HG02588 (cell line): ENCODE data around the gene DGKH.
"Not testable (repeated sequence)": the region's sequence is repeated elsewhere in the genome, so short reads cannot be mapped to it uniquely, and the experiment has no call there.

Source experiments
- ATAC-seq: cut with Tn5 transposase; IDR thresholded peaks from one replicate; pipeline ENCODE4 v1.9.1; 2021; ENCODE audit warnings: mild to moderate bottlenecking, moderate library complexity; ENCODE audit not compliant: unreplicated experiment

The DGKH gene

DNA sequence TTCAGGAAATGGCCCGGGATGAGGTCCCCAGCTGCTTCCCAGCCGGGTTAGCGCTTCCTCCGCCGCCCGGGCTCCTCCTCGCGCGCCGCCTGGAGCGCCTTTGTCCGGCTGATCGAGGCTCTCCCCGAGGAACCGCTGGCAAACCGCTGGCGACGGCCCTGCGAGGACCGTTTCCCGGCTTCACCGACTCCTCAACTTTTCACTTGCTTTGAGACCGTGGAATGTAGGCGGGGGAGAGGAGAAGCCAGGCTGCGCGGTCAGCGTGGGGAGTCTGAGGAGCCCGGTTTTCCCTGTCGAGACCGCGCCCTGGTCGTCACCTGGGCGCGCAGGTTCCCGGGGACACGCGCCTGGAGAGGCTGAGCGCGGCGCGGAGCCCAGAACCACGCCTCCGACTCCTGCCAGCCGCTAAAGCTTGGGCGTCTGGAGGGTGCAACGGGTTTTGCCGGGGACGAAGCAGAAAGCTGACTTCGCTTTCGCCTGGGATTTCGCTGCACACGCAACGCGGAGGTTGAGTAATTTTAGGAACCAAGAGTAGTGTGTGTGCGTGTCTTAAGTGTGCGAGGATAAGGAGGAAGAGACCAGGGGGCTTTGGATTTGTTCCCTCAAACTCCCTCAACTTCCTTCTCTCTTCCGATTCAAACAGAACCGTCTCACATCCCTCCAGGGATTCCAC is 7.3 kb upstream of the DGKH start:
- peak; percentile 27 for ATAC-seq

DNA sequence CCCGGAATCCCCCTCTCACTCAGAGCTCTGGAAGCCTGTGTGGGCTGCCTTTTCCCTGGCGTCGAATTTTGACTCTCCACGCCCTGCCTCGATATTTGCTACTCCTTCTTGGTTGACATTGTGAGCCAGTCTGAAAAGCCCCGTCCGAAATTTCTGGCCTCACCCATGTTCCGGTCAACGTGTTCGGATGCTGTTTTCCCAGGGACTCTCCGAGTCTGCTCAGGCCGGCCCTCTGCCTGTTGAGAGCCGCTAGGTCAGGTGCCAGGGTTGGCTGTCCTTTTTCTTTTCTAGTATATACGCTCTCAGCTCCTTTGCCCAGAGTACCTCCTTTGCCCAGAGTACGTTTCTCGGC is 6.8 kb upstream of the DGKH start:
- no peak for ATAC-seq

DNA sequence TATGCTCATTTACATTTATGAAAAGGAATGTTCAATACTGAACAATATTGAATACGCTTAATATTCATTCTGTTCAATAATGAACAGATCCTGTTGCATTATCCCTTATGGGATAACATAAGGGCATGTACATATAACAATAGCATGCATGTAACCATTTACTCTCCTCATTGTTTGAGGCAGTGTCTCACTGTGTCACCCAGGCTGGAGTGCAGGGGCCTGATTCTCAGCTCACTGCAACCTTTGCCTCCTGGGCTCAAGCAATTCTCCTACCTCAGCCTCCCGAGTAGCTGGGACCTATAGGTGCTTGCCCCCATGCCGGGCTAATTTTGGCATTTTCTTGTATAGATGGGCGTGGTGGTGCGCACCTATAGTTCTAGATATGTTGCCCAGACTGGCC is 4.8 kb upstream of the DGKH start:
- no peak for ATAC-seq

DNA sequence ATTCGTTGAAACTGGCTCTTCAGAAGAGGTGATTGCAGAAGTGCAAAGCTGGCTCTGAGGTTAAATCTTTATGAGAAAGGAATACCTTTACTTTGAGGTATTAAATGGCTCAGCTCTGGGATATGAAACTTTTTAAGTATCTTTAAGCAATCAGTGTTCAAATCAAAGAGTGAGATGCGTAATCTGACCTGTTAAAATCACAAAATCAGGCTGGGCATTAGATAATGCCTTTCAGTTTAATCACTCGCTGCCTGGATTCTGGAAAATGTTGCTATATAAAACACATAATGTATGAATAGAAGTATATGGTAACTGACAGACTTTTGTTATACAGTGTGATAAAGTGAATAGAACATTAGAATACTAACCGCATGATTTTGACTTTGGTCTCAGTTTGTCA is 2.0 kb upstream of the DGKH start:
- ATAC-seq = no peak

DNA sequence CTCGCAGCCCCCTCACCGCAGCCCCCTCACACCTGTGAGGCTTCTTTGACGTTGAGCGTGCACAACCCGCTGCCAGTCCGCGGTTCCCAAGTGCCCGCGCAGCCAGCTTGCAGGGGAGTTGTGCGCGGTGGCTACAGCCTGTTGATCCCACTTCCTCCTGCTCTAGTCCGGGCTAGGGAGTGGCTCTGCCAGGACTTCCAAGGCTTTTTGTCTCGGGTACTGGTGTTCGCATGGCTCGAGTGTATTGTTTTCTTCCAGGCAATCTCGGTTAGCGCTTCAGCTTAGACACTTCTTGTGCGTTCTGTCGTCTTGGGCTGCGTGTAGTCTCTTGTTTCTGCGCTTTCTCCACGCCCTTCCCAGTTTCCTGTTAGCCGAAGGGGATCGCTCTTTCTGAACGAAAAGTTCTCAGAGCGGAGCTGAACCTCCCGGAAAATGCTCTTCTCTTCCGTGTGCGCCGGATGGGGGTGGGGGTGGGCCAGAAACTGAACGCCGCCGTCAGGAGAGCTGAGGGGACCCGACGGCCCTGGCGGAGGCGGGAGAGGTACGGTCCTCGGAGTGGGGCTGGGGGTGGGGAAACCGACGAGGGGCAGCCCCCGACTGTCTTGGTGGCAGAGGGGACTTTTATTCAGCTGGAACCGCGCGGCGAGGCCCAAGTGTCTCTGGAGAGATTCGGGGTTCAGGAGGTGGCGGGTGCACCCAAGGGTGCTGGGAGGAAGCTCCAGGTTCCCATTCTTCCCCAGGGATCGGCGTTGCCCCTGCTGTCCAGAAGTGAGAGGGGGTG is 697 bp upstream of the DGKH start:
- no peak for ATAC-seq

GRCh38 chr13:42048684-42049453 is 421 bp downstream of the DGKH start:
- ATAC-seq = peak; percentile 47

- no peak for ATAC-seq
Observed at GRCh38 chr13:42049454-42049813, 986 bp downstream of the DGKH start.

DNA sequence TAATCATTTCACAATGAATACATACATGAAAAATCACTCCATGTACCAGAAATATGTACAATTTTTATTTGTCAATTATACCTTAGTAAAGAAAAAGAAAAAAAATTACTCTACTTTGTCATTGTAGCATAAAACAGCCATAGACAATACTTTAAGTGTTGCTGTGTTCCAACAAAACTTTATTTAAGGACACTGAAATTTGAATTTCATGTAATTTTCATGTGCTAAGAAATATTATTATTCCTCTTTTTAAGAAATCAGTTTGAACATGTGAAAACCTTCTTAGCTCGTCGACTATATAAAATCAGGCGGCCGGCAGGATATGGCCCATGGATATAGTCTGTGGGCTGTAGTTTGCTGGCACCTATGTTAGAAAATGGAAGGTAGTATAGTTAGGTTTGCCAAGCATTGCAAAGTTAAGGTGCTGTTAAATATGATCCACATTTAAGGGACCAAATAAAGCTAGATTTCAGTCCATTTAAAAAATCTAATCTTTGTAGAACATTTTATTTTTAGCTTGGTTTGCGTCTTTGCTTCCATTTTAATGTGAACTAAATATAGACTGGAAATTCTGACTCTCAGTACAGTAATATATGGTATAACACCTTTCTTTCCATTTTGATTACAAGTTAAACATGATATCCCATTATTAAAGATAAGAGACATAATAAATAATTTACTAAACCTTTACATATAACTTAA is 6.5 kb downstream of the DGKH start:
- ATAC-seq = no peak

DNA sequence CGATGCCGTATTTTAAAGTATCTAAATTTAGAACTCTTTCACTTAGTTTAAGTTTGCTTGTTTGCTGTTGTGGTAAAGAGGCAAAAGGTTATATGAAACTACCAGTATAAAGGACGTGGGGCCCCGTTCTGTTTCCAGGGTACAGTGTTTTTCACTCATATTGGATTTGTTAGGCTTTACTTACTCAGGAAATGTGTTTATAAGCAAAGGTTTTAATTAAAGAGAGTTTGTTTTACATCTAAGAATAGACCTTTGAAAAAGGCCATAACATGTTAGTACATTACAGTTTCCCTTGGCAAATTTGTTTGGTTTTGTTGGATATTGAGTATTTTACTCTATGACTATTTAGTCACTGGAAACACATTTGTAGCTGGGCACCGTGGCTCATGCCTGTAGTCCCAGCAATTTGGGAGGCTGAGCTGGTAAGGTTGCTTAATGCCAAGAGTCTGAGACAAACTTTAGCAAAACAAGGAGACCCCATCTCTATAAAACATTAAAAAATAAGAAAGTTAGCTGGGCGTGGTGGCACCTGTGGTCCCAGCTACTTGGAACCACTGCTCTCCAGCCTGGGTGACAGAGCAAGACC is 7.1 kb downstream of the DGKH start:
- ATAC-seq = no peak

- no peak for ATAC-seq
Observed at GRCh38 chr13:42056146-42056545, 7.7 kb downstream of the DGKH start.

GRCh38 chr13:42056583-42056982 is 8.1 kb downstream of the DGKH start:
- ATAC-seq = no peak

DNA sequence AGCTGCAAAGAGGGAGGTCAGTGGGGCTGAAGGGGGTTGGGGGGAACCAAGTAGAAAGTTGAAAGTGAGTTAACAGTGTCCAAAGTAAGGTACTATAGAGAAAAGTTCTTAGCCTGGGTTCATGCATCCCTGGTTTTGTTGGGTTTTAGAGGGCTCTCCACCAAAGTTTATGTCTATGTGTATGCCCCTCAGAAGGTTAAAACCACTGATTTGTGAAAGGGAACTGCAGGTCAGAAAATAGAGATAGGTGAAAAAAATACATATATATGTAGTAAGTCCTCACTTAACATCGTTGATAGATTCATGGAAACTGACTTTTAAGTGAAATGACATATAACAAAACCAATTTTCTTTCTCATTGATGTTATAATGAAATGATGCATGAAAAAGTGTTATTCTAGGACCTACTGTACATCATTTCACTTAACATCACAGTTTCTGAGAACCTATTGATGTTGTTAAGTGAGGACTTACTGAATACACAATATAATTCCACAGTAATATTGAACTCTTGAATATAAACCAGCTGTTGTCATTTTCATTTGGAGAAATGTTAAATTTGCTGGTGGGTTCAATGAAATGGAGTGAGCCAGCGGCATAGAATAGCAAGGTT is 9.6 kb downstream of the DGKH start:
- ATAC-seq = no peak

DNA sequence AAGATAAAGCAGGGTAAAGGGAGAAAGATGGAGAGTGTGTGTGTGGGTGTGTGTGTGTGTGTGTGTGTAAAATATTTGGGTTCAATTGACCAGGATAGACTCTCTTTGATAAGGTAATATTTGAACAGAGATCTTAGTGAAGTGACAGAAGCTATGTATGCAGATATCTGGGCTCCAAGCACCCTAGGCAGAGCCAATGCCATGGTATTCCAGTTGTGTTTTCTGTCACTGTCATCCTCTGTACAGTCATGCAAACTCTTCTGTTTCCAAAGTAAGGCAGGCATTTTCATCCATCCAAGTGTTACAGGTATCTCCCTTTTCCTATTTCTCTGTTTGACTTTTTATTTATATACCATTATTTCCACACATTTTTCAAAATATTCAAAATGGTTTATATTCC is 13.5 kb downstream of the DGKH start:
- no peak for ATAC-seq

- ATAC-seq = no peak
Observed at GRCh38 chr13:42063105-42063504, 14.7 kb downstream of the DGKH start.

DNA sequence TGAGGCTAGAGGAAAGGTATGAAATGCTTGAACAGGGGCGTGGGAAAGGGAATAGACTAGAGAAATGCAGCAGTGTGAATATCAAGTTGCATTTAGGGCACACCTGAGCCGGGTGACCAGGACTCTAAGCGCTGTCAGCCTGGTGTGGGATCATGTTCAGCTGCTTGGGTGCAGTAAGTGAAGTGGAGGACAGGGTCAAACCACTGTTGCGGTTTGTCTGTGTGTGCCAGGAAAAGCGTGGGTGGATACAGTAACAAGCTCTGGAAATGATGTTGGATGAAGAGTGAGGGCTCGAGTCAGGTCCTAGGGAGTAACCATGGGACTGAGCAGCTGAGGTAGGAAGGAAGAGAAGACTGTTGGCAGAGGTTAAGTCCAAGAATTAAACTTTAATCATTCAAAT is 15.8 kb downstream of the DGKH start:
- no peak for ATAC-seq

DNA sequence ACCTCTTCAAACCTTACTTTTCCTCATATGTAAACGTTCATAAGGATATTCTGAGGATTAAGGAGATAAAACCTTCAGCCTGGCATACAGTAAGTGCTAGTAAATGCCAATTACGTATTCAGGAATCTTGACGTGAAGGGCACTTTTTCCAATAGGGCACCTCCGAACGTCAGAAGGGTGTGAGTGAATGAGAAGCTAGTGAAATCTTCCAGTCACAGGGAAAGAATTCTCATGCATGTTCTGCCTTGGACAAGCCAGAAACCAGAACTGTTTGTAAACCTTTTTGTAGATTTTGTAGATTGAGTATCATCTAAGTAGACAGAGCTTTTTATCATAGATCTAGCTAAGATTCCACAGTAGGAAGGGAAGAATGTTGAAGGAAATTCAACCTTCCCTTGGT is 16.5 kb downstream of the DGKH start:
- no peak for ATAC-seq

- ATAC-seq = no peak
Observed at GRCh38 chr13:42065414-42065813, 17.0 kb downstream of the DGKH start.

DNA sequence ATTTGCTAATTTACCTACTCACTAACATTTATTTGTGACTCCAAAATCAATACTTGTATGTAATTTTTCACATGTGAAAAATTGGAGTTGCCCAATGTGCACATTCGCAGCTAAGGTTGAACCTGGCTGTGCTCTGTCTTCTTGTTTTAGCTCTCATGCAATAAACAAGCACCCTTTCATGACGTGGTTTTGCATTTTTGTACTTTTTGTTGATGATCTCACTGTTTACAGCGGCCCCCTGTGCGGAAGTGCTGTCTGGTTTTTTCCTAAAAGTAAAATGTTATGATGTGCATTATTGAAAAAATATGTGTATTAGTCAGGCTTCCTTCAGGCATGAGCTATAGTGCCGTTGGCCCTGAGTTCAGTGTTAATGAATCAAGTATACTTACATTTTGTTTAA is 18.1 kb downstream of the DGKH start:
- ATAC-seq = no peak

- ATAC-seq = no peak
Observed at GRCh38 chr13:42068886-42069285, 20.4 kb downstream of the DGKH start.

- ATAC-seq = not testable (repeated sequence)
Observed at GRCh38 chr13:42070599-42070998, 22.2 kb downstream of the DGKH start.

- ATAC-seq = not testable (repeated sequence)
Observed at GRCh38 chr13:42071179-42071578, 22.7 kb downstream of the DGKH start.
